Epithelial cell of proximal tubule (primary cell): ENCODE data around the gene APOBEC4. TPM values are rescaled to one million over a fixed set of nuclear protein-coding genes. Genes with fewer than 3 reads are reported as not detected.

Experiments
- DNase-seq: peaks from one replicate; pipeline ENCODE4 v3.0.0-alpha.2; 2011; ENCODE audit warnings: low read depth
- H3K4me3 ChIP-seq: 2 replicates; pipeline ENCODE4 v1.5.1; 2011; ENCODE audit warnings: low read depth, mild to moderate bottlenecking, low read length
- CTCF ChIP-seq: conservative IDR thresholded peaks from 2 replicates; pipeline ENCODE4 v1.5.1; 2012; ENCODE audit warnings: low read depth, mild to moderate bottlenecking, low read length
- total RNA-seq: library from RNA; depleted of rRNA; stranded (reverse); fragments of >200 nt; gene quantifications from 2 replicates; pipeline ENCODE4 v1.2.3, GENCODE V29; 2015

APOBEC4 gene
- total RNA-seq, 1 donor from 2014 or later, result not detected

GRCh38 chr1:183635099-183635605 is 18.0 kb downstream of the APOBEC4 start:
- peak overlapping the region; percentile 75 for H3K4me3 ChIP-seq
- no peak for DNase-seq
- no peak for TF ChIP-seq CTCF

GRCh38 chr1:183634429-183635065 is 18.6 kb downstream of the APOBEC4 start:
- DNase-seq, result no peak
- H3K4me3 ChIP-seq, result peak overlapping the region; percentile 75
- no peak for TF ChIP-seq CTCF

- TF ChIP-seq CTCF, result peak; percentile 56
- no peak for DNase-seq
- peak overlapping the region; percentile 75 for H3K4me3 ChIP-seq
Observed at GRCh38 chr1:183633676-183634343, 19.3 kb downstream of the APOBEC4 start.

- no peak for TF ChIP-seq CTCF
- H3K4me3 ChIP-seq, result peak overlapping the region; percentile 75
- DNase-seq, result no peak
Observed at GRCh38 chr1:183632964-183633363, 20.2 kb downstream of the APOBEC4 start.

GRCh38 chr1:183632114-183632513 is 21.0 kb downstream of the APOBEC4 start:
- TF ChIP-seq CTCF, result no peak
- DNase-seq, result no peak
- H3K4me3 ChIP-seq, result no peak overlapping the region

GRCh38 chr1:183630748-183631147 is 22.4 kb downstream of the APOBEC4 start:
- no peak for TF ChIP-seq CTCF
- no peak for DNase-seq
- H3K4me3 ChIP-seq, result no peak overlapping the region
